Uterus (tissue), 4 donors: ENCODE data around the gene CDK5RAP3. TPM values are rescaled to one million over a fixed set of nuclear protein-coding genes. Genes with fewer than 3 reads are reported as not detected.

ENCODE experiments used
- DNase-seq, 2 donors: peaks; one replicate each; pipeline ENCODE4 v3.0.0-alpha.2; 2019 to 2020
- H3K27ac ChIP-seq, 2 donors: fragments of 200-600 bp; sonication (generic); 1 replicate in 1 of 2; 2 replicates in 1 of 2; pipeline ENCODE4 v1.5.1; 2016 to 2018
- H3K27me3 ChIP-seq, 2 donors: fragments of 200-600 bp; sonication (generic); one replicate each; pipeline ENCODE4 v1.5.1; 2018 to 2019; ENCODE audit warnings: control low read depth in 1 of 2
- H3K36me3 ChIP-seq, 2 donors: fragments of 200-600 bp; sonication (generic); one replicate each; pipeline ENCODE4 v1.5.1; 2019; ENCODE audit warnings: control low read depth in 1 of 2
- H3K4me1 ChIP-seq, 2 donors: fragments of 200-600 bp; sonication (generic); one replicate each; pipeline ENCODE4 v1.5.1; 2018 to 2019; ENCODE audit warnings: control low read depth in 1 of 2
- H3K4me3 ChIP-seq, 2 donors: fragments of 200-600 bp; sonication (generic); 1 replicate in 1 of 2; 2 replicates in 1 of 2; pipeline ENCODE4 v1.5.1; 2018 to 2019; ENCODE audit warnings: mild to moderate bottlenecking in 1 of 2
- H3K9me3 ChIP-seq, 2 donors: fragments of 200-600 bp; sonication (generic); one replicate each; pipeline ENCODE4 v1.5.1; 2019; ENCODE audit warnings: control low read depth in 1 of 2
- POLR2A ChIP-seq, 2 donors: fragments of 450-650 bp; IDR thresholded peaks; one replicate each; pipeline ENCODE4 v1.6.1; 2016; ENCODE audit warnings: antibody characterized with exemption in 2 of 2, mild to moderate bottlenecking in 1 of 2, moderate library complexity in 1 of 2
- intact Hi-C: fragments of 100-400 bp; cut with DNase I; formaldehyde crosslinking; loops from one replicate; pipeline ENCODE4 v1.15.1; 2023; ENCODE audit warnings: low total_unique reads
- total RNA-seq, 4 donors: library from RNA; depleted of rRNA in 3 of 4; stranded (reverse); fragments of >200 nt in 3 of 4; gene quantifications; one replicate each; pipeline versions ENCODE4 v1.1.0 to v1.2.4, GENCODE V29; 2014 to 2023
- TF ChIP-seq, protein P1 (sequence below), 4 experiments: fragments of 200-600 bp in 2 of 4; fragments of 450-650 bp in 2 of 4; sonication (generic) in 2 of 4; IDR thresholded peaks; one replicate each; pipeline ENCODE4 v1.5.1; 2016 to 2019; ENCODE audit warnings: antibody characterized with exemption in 4 of 4, mild to moderate bottlenecking in 2 of 4, moderate library complexity in 1 of 4
- donor health status: DM: yes; HTN: yes; CAD: no.

CDK5RAP3 gene
- total RNA-seq, 4 donors from 2014 or later: 118 to 180 (median 146) TPM

DNA sequence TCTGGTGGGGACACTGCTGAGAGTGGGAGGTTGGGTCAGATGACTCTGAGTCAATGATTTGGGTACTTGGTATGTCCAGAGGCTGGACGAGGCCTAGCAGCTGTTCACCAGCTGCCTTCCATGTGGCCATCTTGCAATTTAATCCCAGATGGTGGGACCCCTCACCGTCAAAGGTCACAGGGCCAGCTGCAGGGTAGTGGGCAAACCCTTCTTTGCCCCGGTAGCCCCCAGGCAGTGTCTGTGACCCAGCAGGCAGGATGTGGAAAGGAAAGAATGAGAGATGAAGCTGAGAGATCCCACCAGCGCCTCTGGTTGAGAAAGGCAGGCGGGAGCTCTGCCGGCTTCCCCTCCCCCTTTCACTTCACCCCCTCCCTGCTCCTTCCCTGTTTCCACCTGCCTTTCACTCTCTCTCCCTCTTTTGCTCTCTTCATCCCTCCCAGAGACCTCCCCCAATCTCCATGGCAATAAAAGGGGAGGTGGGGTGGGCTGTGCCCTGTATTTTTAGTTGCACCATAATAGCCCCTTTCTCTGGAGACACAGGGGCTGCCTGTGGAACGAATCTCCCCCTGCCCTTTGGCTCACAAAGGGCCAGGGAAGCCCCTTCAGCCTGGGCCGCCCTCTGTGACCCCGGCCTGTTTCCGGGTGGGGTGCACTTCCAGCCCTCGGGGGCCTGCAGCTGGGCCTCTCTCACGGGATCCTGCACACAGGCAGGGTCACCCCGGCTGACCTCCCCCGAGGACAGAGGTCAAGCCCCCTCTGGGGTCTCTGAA is 20.2 kb downstream of the CDK5RAP3 start:
- no peak for DNase-seq
- no peak overlapping the region for H3K4me3 ChIP-seq
- H3K4me1 ChIP-seq: no peaks in the 10 kb centered on the region
- H3K27me3 ChIP-seq: no peaks in the 10 kb centered on the region
- TF ChIP-seq POLR2A (IDR thresholded peaks at IDR 0.05): no peak
- TF ChIP-seq, protein P1, sequence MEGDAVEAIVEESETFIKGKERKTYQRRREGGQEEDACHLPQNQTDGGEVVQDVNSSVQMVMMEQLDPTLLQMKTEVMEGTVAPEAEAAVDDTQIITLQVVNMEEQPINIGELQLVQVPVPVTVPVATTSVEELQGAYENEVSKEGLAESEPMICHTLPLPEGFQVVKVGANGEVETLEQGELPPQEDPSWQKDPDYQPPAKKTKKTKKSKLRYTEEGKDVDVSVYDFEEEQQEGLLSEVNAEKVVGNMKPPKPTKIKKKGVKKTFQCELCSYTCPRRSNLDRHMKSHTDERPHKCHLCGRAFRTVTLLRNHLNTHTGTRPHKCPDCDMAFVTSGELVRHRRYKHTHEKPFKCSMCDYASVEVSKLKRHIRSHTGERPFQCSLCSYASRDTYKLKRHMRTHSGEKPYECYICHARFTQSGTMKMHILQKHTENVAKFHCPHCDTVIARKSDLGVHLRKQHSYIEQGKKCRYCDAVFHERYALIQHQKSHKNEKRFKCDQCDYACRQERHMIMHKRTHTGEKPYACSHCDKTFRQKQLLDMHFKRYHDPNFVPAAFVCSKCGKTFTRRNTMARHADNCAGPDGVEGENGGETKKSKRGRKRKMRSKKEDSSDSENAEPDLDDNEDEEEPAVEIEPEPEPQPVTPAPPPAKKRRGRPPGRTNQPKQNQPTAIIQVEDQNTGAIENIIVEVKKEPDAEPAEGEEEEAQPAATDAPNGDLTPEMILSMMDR (IDR thresholded peaks at IDR 0.05): no peak
- H3K27ac ChIP-seq: no peak overlapping the region
- intact Hi-C loops: no loop called here
- no peaks in the 10 kb centered on the region for H3K36me3 ChIP-seq
- no peaks in the 10 kb centered on the region for H3K9me3 ChIP-seq

DNA sequence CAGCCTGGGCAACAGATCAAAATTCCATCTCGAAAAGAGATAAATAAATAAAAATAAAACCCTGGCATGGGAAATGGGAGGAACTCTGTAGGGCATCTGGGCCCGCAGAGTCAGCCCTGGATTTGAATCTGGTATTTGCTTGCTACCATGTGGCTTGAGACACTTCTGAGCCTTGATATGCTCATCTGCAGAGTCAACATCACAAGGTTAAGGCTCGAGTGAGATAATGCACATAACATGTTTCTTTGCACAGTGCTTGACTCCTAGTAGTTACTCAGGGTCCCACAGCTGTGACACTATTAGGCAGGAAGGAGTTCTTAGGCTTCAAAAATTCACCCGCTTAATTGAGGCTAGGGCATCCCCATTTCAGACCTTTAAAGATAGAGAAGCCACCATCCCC is 21.3 kb downstream of the CDK5RAP3 start:
- intact Hi-C loops: no loop called here
- no peak for TF ChIP-seq POLR2A (IDR thresholded peaks at IDR 0.05)
- TF ChIP-seq, protein P1 (IDR thresholded peaks at IDR 0.05): no peak
- Histone ChIP-seq H3K4me3 (no peak overlapping the region), H3K9me3 (no peaks in the 10 kb centered on the region), H3K4me1 (no peaks in the 10 kb centered on the region), H3K36me3 (no peaks in the 10 kb centered on the region), H3K27me3 (no peaks in the 10 kb centered on the region), H3K27ac (no peak overlapping the region)
- DNase-seq: no peak

DNA sequence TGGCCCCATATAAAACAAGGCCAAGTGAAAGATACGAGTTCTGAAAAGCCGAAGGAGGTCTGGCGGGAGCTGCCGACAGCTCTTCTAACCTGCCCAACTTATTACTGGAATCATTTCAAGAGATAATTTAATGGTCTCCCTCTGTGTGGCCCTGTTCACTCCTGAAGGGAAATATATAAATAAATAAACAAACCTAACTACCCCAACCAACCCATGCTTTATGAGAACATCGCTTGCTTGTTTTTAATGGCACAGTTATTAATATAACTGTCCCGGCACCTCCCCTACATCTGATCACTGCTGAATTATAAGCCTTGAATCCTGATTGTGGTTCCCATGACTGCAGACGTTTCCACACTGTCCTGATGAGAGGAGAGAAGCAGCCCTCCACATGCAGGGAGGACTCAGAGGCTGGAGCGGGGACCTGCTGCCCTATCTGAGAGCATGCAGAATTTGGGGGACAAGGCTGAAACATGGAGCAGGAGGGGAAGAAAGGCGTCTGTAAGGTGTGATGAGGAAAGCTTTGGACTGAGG is 22.2 kb downstream of the CDK5RAP3 start:
- TF ChIP-seq POLR2A (IDR thresholded peaks at IDR 0.05): no peak
- TF ChIP-seq, protein P1 (IDR thresholded peaks at IDR 0.05): no peak
- Histone ChIP-seq H3K36me3 (no peaks in the 10 kb centered on the region), H3K4me3 (no peak overlapping the region), H3K4me1 (no peaks in the 10 kb centered on the region), H3K27me3 (no peaks in the 10 kb centered on the region), H3K9me3 (no peaks in the 10 kb centered on the region), H3K27ac (no peak overlapping the region)
- intact Hi-C loops: no loop called here
- DNase-seq: no peak

- no peak for DNase-seq
Measured at GRCh38 chr17:47993964-47994363, 23.1 kb downstream of the CDK5RAP3 start.

GRCh38 chr17:47994724-47995123 is 23.8 kb downstream of the CDK5RAP3 start:
- no peaks in the 10 kb centered on the region for H3K27me3 ChIP-seq
- TF ChIP-seq, protein P1 (IDR thresholded peaks at IDR 0.05): no peak
- no peak for TF ChIP-seq POLR2A (IDR thresholded peaks at IDR 0.05)
- no peaks in the 10 kb centered on the region for H3K36me3 ChIP-seq
- intact Hi-C loops: no loop called here
- no peak overlapping the region for H3K27ac ChIP-seq
- no peak overlapping the region for H3K4me3 ChIP-seq
- no peaks in the 10 kb centered on the region for H3K4me1 ChIP-seq
- no peaks in the 10 kb centered on the region for H3K9me3 ChIP-seq
- DNase-seq: no peak

More at GRCh38 chr17:47993964-47994363, 23.1 kb downstream of the CDK5RAP3 start:
- no peaks in the 10 kb centered on the region for H3K4me1 ChIP-seq
- H3K9me3 ChIP-seq: no peaks in the 10 kb centered on the region
- TF ChIP-seq, protein P1 (IDR thresholded peaks at IDR 0.05): no peak
- no peak for TF ChIP-seq POLR2A (IDR thresholded peaks at IDR 0.05)
- no peaks in the 10 kb centered on the region for H3K27me3 ChIP-seq
- no peak overlapping the region for H3K27ac ChIP-seq
- no peaks in the 10 kb centered on the region for H3K36me3 ChIP-seq
- no peak overlapping the region for H3K4me3 ChIP-seq
- intact Hi-C loops: no loop called here
